ENCODE data around the gene DNAH5. TPM values are rescaled to one million over a fixed set of nuclear protein-coding genes. Genes with fewer than 3 reads are reported as not detected.
"Not testable (repeated sequence)": the region's sequence is repeated elsewhere in the genome, so short reads cannot be mapped to it uniquely, and the experiment has no call there.

DNAH5 gene, protein sequence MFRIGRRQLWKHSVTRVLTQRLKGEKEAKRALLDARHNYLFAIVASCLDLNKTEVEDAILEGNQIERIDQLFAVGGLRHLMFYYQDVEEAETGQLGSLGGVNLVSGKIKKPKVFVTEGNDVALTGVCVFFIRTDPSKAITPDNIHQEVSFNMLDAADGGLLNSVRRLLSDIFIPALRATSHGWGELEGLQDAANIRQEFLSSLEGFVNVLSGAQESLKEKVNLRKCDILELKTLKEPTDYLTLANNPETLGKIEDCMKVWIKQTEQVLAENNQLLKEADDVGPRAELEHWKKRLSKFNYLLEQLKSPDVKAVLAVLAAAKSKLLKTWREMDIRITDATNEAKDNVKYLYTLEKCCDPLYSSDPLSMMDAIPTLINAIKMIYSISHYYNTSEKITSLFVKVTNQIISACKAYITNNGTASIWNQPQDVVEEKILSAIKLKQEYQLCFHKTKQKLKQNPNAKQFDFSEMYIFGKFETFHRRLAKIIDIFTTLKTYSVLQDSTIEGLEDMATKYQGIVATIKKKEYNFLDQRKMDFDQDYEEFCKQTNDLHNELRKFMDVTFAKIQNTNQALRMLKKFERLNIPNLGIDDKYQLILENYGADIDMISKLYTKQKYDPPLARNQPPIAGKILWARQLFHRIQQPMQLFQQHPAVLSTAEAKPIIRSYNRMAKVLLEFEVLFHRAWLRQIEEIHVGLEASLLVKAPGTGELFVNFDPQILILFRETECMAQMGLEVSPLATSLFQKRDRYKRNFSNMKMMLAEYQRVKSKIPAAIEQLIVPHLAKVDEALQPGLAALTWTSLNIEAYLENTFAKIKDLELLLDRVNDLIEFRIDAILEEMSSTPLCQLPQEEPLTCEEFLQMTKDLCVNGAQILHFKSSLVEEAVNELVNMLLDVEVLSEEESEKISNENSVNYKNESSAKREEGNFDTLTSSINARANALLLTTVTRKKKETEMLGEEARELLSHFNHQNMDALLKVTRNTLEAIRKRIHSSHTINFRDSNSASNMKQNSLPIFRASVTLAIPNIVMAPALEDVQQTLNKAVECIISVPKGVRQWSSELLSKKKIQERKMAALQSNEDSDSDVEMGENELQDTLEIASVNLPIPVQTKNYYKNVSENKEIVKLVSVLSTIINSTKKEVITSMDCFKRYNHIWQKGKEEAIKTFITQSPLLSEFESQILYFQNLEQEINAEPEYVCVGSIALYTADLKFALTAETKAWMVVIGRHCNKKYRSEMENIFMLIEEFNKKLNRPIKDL (N-terminal part only)
- 0.73 and 1.1 TPM in 2 replicates for total RNA-seq (2014; rRNA removed; shearing (Covaris generic))

DNA sequence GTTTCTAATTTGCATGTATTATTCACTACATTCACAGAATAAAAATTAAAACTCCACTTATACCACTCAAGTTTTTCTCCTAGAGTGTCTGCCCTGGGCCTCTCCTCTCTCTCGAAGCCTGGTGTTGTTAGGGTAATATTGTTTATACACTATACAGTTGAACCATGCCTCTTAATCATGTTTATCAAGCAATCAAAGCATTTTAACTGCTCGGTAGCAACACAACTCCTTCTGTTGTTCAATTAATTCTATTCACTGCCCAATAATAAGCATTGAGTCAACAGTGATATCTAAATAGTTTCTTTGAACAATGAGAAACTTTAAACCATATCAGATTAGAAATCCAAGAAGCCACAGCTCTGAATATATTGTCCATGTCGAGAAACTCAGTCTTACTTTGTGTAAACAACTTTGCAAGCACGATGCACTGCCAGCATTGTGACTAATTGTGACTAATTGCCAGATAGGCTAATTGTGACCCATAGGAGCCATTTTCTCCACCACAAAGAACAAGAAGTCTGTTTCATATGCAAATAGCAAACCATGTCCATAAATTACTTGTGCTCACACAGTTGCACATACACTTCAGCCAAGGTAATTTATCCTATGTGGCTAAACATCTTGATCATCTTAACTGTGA lies at the start of gene DNAH5:
DNAH5 (minus strand) TSS at position 129 of the 640 bp plus-strand sequence. CDS start 250 bp downstream, outside the sequence.
- no peak for DNase-seq (ENCODE audit: low spot score)

DNA sequence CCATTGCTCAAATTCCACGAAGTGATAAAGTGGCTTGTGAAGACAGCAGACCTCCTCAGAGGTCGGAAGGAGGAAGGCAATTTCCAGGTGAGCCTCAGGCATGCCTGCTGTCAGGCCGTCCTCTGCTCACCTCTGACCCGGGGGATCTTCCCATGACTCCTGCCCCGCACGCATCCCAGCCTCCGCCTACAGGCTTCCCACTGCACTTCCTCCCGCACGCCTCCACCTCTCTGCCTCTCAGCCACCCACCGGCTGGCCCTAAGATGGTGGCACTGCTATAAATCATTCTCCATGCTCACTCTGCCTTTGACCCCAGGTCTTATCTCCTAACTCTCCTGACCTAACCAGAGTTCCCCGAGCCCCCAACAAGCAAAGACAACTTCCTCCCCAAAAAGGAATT lies 49.4 kb upstream of the DNAH5 start:
- no peak for DNase-seq (ENCODE audit: low spot score)

DNA sequence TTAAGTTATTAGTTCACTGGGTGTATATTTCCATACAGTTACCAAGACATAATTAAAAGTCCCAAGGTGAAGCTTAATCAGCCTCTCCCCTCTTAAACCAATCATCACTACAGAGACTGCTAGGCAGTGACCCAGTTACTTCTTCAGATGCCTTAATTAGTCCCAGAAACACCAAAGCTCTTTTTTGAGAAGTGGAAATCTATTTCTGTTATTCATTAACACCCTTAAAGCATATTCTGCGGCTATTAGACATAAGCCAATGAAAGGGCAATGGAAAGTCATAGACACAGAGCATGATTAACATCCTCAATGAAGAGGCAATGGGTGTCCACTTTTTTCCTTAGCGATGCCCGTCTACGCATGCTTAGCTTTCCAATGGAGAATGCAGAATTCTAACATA lies 48.3 kb upstream of the DNAH5 start:
- DNase-seq (ENCODE audit: low spot score) = no peak

DNA sequence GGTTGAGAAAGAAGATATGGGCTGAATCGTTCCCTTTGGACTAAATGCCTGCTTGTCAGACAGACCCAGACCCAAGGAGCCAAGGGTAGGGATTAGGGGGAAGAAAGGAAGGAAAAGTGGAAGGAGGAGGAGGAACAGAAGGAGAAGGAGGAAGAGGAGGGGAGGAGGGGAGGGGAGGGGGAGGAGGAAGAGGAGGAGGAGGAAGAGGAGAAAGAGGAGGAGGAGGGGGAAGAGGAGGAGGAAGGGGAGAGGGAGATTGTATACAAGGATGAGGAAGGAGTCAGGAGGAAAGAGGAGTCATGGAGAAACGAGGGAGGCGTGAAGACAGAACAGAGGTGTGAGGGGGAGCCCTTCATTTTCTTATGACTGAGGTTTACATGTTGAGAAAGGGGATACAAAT lies 46.9 kb upstream of the DNAH5 start:
- DNase-seq (ENCODE audit: low spot score) = no peak

DNA sequence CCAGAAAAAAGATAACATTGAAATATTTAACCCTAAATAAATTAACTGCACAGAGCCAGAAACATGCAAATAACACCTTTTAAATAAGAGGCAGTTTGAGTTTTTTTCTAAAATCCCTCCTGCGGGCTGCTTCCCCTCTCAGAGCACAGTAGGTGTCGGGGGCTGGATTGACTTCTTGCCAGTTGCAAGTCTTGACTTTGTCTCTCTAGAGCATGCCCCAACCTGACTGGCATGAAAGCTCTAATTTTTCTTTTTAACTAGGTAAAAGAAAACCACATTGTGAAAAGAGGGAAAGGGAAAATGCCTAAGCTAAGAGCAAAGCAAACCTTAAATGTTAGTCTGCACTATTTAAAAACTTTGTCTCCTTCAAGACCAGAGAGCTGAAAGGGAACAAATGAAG lies 46.4 kb upstream of the DNAH5 start:
- DNase-seq (ENCODE audit: low spot score) = no peak

DNA sequence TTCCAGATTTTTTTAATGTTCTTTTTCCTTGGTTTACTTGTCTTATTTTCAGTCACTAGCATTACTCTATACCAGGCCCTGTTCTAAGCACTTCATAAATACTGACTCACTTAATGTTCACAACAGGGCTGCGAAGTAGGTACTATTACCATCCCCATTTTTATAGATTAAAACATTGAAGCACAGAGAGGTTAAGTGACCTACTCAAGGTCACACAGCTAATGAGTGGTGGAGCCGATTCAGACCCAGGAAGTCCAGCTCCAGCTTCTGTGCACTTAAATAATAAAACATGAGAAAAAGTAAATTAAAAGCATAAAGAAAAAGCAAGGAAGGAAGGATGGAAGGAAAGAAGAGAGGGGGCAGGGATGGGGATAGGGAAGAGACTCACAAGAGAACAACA lies 45.3 kb upstream of the DNAH5 start:
- DNase-seq (ENCODE audit: low spot score) = no peak

DNA sequence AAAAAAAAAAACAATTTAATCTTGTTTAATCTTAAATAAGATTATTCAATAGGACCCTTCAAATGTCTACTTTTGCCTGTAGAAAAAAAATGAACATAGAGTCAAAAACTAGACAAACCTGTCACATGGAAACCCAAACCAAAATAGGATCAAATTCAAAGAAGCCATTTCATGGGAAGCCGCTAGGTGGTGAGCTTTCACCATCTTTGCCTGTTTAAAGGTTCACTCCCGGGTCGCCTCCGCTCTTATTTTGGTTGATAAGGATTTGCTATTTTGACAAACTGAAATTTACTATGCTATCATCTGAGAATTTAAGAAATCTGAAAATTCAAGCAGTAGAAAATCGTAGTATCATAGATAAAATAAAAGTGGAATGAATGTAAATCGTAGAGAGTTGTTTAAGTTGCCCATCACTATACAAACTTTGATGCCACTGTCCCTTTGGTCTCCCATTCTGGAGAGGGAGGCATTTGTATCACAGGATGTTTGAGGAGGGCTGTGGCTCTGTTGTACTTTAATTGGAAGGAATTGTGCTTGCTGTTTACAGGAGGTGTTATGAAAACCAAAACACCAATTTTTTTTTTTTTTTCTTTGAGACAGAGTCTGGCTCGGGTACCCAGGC lies 43.5 kb upstream of the DNAH5 start:
- peak; percentile 88 for DNase-seq (ENCODE audit: low spot score)

DNA sequence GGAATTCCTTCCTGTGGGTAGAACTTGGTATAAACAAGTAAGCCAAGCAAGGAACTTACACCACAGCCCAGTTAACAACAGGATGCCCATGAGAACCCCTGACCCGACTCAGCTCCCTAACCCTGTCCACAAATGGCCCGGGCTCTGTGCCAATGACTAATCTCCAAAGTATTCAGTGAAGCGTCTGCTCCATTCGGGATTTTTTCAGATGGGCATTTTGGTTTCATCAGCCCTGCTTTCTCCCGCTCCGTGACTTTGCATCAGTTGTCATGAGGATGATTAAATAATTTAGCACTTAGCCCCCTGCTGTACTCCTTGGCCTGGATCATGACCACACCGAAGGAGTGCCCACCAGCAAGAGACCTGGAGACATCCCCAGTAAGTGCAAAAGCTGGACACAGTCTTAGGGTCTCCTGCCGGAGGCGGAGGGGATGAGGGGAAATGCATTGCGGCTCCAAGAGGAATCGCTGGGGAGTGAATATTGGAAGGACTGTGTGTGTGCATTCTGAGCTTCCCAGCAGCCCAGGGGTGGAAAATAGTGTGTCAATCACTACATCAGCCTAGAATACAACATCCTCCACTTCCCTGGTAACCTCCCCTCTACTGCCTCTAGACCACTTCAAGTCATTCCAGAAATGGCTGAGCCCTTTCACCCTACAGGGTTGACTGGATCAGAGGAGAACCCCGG lies 41.4 kb upstream of the DNAH5 start:
- peak; percentile 64 for DNase-seq (ENCODE audit: low spot score)

DNA sequence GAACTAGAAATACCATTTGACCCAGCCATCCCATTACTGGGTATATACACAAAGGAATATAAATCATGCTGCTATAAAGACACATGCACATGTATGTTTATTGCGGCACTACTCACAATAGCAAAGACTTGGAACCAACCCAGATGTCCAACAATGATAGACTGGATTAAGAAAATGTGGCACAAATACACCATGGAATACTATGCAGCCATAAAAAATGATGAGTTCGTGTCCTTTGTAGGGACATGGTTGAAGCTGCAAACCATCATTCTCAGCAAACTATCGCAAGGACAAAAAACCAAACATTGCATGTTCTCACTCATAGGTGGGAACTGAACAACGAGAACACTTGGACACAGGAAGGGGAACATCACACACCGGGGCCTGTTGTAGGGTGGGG lies 40.4 kb upstream of the DNAH5 start:
- DNase-seq (ENCODE audit: low spot score) = not testable (repeated sequence)

DNA sequence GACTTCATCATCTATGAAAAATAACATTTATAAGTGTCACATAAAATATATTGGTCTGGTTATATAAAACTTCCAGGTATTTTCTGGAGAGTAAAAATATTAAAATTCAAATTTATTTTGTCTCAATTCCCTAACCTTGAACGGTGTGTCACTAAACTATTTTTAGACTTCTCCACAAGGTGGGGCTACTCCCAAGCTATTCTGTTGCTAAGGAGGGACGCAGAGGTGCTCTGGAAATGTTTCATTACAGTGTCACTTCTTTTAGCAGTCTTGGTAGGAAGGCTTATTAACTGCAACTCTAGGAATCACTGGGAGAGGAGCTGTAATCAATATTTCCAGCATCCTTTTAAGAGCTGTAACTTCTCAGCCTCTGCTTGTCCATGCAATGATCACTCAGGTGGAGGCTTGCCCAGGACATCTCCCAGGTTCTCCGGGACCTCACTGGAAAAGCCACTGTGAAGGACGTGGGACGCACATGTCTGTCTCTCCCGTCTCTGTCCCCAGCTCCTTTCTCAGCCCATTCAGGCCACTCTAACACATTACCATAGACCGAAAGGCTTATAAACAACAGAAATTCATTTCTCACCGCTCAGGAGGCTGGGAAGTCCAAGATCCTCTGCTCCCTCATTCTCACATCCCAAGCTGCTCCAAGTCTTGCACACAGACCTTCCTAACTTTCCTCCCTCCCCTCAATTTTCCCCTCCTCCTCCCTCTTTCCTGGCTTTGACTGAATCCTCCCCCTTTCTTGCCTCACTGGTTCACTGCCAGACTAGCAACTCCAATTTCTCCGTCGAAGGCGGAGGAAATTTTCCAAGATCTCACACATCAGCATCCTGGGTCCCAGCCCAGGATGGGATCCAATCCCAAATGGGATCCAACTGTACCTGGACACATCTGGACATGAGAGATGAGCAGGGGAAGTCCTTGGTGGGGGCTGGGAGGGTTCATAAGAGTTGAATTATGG lies 32.7 kb upstream of the DNAH5 start:
- DNase-seq (ENCODE audit: low spot score) = peak; percentile 79

DNA sequence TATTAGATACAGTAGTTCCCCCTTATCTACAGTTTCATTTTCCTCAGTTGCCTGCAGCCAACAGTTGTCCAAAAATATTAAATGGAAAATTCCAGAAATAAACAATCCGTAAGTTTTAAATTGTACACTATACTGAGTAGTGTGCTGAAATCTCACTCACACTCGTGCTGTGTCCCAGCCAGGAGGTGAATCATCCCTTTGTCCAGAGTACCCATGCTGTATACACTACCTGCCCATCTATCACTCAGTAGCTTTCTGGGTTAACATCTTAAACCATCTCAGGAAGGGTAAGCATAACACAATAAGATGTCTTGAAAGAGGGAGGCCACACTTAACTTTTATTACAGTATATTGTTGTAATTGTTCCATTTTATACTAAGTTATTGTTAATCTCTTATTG lies 31.7 kb upstream of the DNAH5 start:
- no peak for DNase-seq (ENCODE audit: low spot score)

DNA sequence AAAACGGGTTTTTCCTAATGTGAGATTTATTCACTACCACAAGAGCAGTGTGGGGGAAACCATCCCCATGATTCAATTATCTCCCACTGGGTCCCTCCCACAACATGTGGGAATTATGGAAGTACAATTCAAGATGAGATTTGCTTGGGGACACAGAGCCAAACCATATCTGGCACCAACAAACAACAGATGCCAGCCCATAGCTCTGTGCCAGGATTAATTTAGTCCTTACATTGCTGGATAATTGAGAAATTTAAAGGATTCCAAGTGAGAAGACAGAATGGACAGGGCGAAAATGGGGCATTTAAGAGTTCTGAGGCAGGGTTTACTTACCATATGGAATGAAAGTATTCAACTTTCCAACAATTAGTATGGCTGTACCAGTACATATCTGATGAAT lies 30.8 kb upstream of the DNAH5 start:
- no peak for DNase-seq (ENCODE audit: low spot score)

DNA sequence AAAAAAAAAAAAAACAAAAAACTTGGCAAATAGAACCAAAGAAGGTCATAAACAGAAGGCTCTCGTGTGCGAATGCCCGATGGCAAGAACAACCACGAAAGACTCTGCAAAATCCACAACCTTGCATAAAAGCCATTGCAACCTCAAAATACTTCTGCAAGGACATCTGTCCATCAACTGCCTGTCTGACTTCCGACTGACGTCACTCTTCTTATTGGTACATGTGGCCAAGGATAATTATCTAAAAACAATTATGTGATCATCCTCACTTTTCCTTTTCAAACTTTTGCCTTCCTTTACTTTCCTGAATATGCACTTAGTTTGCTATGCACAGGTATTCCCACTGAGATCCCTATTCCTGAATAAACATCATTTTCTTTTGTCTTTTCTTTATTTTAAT lies 29.2 kb upstream of the DNAH5 start:
- DNase-seq (ENCODE audit: low spot score) = no peak

DNA sequence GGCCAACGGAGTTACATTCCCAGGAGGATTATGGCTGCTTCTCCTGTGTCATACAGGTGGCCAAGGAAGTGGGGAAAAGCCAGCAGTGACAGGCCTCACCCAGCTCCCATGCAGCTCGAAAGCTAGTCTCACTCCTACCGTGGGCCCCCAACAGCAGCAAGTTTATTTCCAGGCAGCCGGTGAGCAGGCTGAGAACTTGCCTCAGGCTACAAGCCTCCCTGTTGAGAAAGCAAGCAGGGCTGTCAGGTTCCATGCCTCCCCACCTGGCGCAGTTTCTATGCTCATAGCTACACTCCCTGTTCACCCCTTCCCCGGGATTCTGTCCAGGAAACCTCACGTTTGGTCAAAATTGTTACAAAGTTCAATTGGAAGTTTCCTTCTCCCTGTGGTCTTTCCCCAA lies 27.5 kb upstream of the DNAH5 start:
- DNase-seq (ENCODE audit: low spot score) = no peak

DNA sequence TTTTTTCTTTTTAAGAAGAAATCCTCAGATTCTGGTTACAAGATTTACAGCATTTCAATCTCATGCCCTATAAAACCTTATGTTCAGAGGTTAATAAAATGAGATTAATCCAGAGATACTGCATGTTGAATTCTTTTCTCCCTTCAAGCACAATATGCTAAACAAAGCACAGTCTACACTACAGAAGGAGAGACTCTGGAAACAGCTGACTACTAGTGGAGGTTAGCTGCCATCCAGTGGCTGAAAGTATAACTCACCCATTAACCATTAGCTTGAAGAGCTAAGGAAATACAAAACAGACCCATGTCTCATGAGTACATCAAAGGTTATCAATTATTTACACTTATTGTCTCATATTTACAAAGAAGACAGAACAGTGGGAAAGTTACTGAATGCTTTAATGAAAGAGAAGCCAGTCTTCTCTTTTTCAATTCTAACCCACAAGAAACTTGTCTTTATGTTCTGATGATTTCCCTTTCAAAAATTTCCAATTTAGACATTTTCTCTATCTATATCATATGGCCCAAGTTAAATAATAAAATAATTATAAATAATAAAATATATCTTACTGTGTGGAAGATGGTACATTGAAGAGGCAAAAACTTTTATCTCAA lies 12.7 kb upstream of the DNAH5 start:
- DNase-seq (ENCODE audit: low spot score) = peak; percentile 79

DNA sequence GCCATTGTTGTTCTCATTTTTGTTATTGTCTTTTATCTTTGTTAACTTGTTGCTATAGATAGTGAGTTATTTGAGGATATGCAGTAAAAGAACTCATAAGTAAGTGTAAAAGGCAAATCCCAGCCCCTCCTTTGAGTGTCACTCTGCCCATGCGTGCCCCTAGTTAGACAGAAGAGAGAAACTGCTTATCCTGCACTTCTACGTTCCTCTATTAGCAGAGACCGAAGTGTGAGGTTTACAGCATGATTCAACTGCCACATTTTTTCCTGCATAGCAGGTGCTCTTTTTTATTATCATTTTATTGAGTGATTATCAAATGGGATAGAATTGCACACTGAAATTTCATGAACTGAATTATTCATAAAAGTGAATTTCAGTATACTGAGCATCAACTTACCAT lies 12.0 kb upstream of the DNAH5 start:
- no peak for DNase-seq (ENCODE audit: low spot score)

DNA sequence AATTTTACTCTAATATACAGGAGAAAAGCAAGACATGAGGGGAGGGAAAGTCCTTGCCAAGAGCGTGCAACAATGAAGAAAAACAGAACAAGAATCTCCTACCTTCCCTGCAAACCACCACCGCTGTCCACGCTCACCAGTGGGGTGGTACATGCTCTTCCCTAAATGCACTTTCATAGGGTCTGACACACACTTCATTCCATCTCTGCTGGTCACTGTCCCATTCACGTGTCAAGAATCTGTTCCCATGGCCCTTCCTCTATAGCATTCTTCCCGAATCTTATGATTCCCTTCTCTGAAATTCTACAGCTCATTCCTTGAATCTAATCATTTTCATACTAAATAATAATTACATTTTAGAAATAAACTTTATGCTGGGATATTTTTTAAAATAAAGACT lies 11.4 kb upstream of the DNAH5 start:
- DNase-seq (ENCODE audit: low spot score) = no peak

DNA sequence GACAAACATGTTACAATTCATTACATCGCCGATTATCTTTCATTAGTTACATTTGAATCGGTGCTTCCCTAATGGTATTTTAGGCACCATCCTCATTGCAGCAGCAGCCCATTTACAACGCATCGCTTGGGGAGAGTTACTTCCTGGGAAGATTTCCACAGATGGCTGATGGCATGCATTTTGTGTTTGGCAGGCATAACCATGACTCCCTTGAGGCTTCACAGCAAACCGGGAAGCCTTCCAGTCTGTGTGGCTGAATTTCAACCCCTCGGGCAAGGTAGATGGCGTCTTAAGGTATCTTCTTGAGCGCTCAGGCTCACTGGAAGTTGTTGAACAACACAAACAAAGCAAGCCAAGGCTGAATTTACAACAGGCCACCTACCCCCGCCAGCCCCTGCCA lies 1.6 kb upstream of the DNAH5 start:
- DNase-seq (ENCODE audit: low spot score) = no peak

DNA sequence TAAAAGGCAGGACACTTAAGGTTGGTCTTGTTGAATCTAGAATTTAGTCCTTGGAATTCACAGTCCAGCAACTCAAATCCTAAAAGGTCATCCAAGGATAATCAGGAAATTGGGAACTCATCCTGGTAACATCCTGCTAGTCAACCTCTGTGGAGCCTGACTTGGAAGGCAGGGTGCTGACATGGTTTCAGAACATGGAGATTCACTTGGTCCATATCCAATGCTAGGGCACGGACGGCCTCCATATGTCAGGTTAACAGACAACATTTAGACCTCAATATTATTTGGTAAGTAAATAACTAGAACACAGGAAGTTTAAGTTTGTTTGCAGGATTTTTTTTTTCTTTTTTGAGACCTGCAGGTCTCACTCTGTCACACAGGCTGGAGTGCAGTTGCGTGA lies 783 bp upstream of the DNAH5 start:
- DNase-seq (ENCODE audit: low spot score) = no peak
